HL-60 (cell line): ENCODE results near the gene MYL12B.

Experiments used
- DNase-seq, 2 experiments: peaks; one replicate each; pipeline ENCODE4 v3.0.0-alpha.2; 2010 to 2020; ENCODE audit warnings: low read depth in 1 of 2, low spot score in 1 of 2
- H3K27ac ChIP-seq: fragments of 250-450 bp; sonication (Bioruptor Pico); replicated peaks from 2 replicates; pipeline ENCODE4 v1.5.1; 2020; ENCODE audit warnings: mild to moderate bottlenecking, moderate library complexity
- H3K27me3 ChIP-seq: fragments of 250-450 bp; sonication (Bioruptor Pico); 2 replicates; pipeline ENCODE4 v1.5.1; 2021; ENCODE audit warnings: mild to moderate bottlenecking, moderate library complexity; ENCODE audit not compliant: insufficient read depth, poor library complexity, severe bottlenecking
- H3K4me3 ChIP-seq: replicated peaks from 2 replicates; pipeline ENCODE4 v1.5.1; 2011; ENCODE audit warnings: mild to moderate bottlenecking, control low read depth, low read length; ENCODE audit not compliant: insufficient read depth
- GABPA ChIP-seq: IDR thresholded peaks from 2 replicates; pipeline ENCODE4 v1.6.1; 2012; ENCODE audit warnings: low read depth
- POLR2AphosphoS5 ChIP-seq: IDR thresholded peaks from 2 replicates; pipeline ENCODE4 v1.6.1; 2012; ENCODE audit warnings: low read depth
- SPI1 ChIP-seq: IDR thresholded peaks from 2 replicates; pipeline ENCODE4 v1.6.1; 2012; ENCODE audit warnings: low read depth, mild to moderate bottlenecking, borderline replicate concordance
- TF ChIP-seq, protein P1 (sequence below): IDR thresholded peaks from one replicate; pipeline ENCODE4 v1.5.1; 2011; ENCODE audit warnings: low read length, control low read depth, inconsistent platforms; ENCODE audit not compliant: insufficient read depth
- TF ChIP-seq, protein P2 (sequence below): IDR thresholded peaks from 2 replicates; pipeline ENCODE4 v1.6.1; 2012; ENCODE audit warnings: low read depth; ENCODE audit not compliant: insufficient replicate concordance

Gene MYL12B

DNA sequence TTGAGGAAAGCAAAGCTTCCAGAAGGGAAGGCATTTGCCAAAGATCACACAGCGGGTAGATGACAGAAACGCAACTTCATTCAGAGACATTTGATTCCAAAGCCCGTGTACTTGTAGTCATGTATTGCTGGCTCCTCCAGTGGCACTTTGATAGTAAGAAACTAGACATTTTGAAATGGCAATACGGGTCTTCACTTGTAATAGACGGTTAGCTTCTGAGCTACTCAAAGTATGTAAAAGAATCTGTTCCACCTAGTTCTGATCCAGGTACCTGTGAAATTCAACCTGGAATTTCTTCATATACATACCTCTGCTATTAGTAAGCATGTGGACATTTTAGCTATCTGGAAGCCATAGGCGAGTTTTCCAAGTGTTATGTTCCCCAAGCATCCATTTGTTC, 40.4 kb upstream of the MYL12B start:
- DNase-seq: no peak
- H3K27ac ChIP-seq: no peak overlapping the region
- H3K27me3 ChIP-seq: no peaks in the 10 kb centered on the region
- H3K4me3 ChIP-seq: no peak overlapping the region
- TF ChIP-seq POLR2AphosphoS5: no peak
- TF ChIP-seq, protein P1, sequence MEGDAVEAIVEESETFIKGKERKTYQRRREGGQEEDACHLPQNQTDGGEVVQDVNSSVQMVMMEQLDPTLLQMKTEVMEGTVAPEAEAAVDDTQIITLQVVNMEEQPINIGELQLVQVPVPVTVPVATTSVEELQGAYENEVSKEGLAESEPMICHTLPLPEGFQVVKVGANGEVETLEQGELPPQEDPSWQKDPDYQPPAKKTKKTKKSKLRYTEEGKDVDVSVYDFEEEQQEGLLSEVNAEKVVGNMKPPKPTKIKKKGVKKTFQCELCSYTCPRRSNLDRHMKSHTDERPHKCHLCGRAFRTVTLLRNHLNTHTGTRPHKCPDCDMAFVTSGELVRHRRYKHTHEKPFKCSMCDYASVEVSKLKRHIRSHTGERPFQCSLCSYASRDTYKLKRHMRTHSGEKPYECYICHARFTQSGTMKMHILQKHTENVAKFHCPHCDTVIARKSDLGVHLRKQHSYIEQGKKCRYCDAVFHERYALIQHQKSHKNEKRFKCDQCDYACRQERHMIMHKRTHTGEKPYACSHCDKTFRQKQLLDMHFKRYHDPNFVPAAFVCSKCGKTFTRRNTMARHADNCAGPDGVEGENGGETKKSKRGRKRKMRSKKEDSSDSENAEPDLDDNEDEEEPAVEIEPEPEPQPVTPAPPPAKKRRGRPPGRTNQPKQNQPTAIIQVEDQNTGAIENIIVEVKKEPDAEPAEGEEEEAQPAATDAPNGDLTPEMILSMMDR: no peak
- no peak for TF ChIP-seq SPI1
- TF ChIP-seq, protein P2, sequence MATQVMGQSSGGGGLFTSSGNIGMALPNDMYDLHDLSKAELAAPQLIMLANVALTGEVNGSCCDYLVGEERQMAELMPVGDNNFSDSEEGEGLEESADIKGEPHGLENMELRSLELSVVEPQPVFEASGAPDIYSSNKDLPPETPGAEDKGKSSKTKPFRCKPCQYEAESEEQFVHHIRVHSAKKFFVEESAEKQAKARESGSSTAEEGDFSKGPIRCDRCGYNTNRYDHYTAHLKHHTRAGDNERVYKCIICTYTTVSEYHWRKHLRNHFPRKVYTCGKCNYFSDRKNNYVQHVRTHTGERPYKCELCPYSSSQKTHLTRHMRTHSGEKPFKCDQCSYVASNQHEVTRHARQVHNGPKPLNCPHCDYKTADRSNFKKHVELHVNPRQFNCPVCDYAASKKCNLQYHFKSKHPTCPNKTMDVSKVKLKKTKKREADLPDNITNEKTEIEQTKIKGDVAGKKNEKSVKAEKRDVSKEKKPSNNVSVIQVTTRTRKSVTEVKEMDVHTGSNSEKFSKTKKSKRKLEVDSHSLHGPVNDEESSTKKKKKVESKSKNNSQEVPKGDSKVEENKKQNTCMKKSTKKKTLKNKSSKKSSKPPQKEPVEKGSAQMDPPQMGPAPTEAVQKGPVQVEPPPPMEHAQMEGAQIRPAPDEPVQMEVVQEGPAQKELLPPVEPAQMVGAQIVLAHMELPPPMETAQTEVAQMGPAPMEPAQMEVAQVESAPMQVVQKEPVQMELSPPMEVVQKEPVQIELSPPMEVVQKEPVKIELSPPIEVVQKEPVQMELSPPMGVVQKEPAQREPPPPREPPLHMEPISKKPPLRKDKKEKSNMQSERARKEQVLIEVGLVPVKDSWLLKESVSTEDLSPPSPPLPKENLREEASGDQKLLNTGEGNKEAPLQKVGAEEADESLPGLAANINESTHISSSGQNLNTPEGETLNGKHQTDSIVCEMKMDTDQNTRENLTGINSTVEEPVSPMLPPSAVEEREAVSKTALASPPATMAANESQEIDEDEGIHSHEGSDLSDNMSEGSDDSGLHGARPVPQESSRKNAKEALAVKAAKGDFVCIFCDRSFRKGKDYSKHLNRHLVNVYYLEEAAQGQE: no peak
- TF ChIP-seq GABPA: no peak

GRCh38 chr18:3223356-3223755, 38.6 kb upstream of the MYL12B start:
- TF ChIP-seq GABPA (no peak), SPI1 (no peak), POLR2AphosphoS5 (no peak)
- TF ChIP-seq, protein P1: no peak
- TF ChIP-seq, protein P2: no peak
- DNase-seq: no peak
- no peak overlapping the region for H3K27ac ChIP-seq
- H3K27me3 ChIP-seq: no peaks in the 10 kb centered on the region
- no peak overlapping the region for H3K4me3 ChIP-seq

DNA sequence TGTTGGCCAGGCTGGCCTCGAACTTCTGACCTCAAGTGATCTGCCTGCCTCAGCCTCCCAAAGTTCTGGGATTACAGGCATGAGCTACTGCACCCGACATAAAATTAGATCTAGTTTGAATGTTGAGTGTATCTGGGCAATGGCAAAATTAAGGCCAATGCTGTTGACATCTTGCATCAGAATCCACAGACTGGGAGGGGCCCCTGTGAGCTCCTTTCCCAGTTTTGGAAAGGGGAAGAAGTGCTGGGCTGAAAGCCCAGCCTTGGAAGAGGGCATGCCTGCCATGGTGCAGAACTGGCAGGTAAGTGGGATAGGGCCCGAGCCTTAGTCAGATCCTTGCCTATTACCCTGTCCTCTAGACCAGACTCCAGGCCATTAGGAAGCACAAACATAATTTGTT, 37.7 kb upstream of the MYL12B start:
- no peak for TF ChIP-seq GABPA
- TF ChIP-seq SPI1: no peak
- TF ChIP-seq, protein P1: no peak
- no peak for TF ChIP-seq POLR2AphosphoS5
- TF ChIP-seq, protein P2: no peak
- no peak for DNase-seq
- Histone ChIP-seq H3K4me3 (no peak overlapping the region), H3K27ac (no peak overlapping the region), H3K27me3 (no peaks in the 10 kb centered on the region)
